CD4-positive, alpha-beta T cell treated with Interleukin-15 for 1 hour (primary cell): Measurements from ENCODE around the gene ELOA2.
"Not testable (repeated sequence)": the region's sequence is repeated elsewhere in the genome, so short reads cannot be mapped to it uniquely, and the experiment has no call there.

Source experiments
- DNase-seq: peaks from one replicate; pipeline ENCODE4 v3.0.0-alpha.2; 2020

The ELOA2 gene

DNA sequence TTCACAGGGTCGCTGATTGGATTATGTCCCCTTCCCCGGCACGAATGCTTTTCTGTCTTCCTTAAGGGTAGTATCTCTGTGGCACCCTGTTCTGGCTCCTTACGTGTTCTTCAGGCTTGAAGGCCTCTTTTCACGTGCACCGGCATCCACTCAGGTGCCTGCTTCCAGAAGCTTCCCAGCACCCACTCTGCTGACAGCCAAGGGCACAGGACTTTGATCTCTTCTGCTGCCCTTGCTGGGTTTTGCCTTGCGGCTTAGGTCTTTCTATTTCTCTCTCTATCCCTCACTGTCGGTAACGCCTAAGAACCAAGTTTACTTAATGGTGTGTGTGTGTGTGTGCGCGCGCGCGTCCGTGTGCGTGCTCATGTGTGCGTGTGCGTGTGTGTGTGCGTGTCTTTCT is 14.7 kb downstream of the ELOA2 start:
- not testable (repeated sequence) for DNase-seq

DNA sequence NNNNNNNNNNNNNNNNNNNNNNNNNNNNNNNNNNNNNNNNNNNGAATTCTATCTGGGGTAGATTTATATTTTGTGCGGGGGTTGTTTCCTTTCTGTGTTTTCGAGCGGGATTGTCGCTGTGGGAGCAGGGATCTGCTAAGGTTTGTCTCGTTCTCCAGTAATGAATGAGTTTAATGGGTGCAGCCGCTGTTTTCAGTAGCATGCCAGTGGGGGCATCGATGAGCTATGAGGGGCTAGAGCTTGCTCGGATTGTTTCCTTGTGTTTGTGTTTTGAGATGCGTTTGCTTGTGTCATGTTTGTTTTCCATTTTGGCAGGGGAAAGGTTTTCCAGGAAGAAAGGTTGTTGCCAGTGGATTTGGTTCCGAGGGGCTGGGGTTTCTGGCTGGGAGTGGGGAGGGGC is 15.6 kb downstream of the ELOA2 start:
- DNase-seq: not testable (repeated sequence)
